COLO668 (cell line): ENCODE results near the gene CELF4.

ENCODE experiments used
- DNase-seq: peaks from one replicate; lab custom pipeline; 2025; ENCODE audit not compliant: unreplicated experiment; lab: John Stamatoyannopoulos, UW

Gene CELF4

GRCh38 chr18:37422596-37422995 lies 143.0 kb downstream of the CELF4 start:
- DNase-seq = no peak

GRCh38 chr18:37422116-37422515 lies 143.5 kb downstream of the CELF4 start:
- no peak for DNase-seq

DNA sequence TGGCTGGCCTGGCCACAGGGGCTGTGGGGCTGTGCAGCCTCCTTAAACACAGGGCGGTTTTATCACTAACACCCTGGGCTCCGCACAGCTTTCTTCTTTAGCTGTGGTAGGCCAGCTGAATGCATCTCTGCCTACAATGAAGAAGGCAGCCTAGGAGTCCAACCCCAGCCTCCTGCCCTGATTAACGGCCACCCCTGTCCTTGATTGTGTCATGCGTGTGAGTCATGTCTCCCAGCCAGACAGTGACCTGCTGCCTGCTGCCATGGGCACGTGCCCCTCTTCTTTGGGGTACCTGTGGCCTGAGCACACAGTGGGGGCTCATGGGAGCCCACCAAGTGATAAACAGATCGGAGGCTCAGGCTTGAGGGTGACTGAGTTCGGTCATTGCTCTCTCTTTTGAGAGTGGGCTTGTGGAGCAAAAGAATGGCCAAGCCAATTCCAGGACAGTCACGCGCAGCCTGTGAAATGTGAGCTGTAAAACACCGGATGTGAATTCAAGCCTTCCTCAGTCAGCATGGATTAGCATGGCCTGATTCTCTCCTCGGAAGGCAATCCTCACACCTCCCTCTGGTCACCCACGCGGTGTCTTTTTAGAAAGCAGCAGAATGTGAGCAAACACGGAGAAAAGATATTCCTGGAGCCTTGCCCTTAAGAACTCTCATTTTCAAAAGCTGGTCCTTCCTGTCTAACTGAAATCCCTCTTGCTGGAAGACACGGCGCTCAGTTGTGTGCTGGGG lies 144.1 kb downstream of the CELF4 start:
- no peak for DNase-seq

DNA sequence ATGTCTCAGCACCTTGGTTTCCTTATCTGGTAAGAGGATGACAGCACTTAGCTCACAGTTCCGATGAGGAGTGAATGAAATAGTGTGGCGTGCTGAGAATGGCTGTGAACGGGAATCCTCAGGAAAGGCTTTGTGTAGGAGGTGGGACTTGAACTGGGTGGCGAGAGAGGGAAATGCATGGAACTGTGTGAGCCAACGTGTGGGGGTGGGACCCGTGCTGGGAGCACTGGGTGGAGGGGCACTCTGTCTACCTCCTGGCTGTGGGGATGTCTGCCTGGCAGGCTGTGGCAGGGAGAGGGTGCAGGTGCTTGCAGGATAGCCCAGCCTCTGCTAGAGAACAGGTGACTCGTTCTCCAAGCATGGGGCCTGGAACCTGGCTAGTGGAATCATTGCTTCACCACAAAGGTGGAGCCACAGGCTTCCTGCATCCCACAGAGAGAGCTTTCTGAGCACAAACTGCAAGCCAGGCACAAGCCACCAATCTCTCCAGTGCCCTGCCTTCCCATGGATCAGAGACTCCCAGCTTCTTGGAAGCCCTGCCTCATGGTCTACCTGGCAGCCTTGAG lies 145.2 kb downstream of the CELF4 start:
- no peak for DNase-seq

DNA sequence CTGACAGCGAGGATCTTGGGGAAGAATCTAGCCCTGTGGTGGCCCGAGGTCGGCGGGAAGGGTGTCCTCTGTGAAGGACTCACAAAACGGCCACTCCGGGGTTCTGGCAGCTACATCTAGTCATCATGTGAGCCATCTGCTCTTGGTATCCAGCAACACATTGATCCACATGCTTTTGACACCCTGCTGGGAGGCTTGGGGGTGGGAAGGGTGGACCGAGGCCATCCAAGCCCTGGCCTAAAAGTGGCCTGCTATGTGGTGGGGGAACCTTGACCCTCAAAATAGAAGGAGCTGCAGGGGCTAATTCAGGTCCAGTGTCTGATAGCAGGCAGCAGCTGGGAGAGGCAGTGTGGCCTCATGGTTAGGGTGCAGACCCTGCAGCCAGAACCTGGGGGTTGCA lies 145.7 kb downstream of the CELF4 start:
- no peak for DNase-seq

- no peak for DNase-seq
Observed at GRCh38 chr18:37419315-37419714, 146.3 kb downstream of the CELF4 start.

DNA sequence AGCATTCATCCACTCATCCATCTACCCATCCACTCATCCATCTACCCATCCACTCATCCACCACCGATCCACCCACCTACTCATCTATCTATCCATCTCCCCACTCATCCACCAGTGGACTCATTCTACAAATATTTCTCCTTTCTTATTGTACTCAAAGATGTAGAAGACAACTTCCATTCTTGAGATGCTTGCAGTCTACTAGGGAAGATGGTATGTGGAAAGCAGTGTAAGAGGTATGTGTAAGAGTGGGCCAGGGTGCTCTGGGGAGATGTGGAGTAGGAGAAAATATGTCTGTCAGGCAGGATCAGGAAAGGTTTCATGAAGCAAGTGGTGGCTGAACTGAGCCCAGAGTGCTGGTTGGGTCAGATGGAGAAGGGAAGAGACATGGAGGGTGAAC lies 150.8 kb downstream of the CELF4 start:
- no peak for DNase-seq

GRCh38 chr18:37412829-37413228 lies 152.8 kb downstream of the CELF4 start:
- no peak for DNase-seq

GRCh38 chr18:37412333-37412732 lies 153.3 kb downstream of the CELF4 start:
- DNase-seq = no peak

DNA sequence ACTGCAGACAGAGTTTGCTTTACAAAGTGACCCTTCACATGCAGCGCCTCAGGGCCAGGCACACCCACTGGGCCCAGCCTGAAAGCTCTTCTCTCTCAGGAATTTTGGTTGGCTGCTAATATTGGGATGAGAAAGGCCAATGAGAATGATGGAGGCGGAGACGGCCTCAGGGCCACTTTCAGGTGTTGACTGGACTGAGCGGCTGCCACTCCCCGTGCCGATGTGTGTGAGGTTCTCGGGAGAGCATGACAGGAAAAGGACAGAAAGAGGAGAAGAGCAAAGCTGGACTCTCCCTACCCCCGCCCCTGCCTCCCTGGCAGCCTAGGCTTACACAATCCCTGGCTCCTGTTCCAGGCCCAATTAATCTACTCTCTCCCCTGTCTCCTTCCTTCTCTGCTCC lies 155.7 kb downstream of the CELF4 start:
- peak; percentile 75 for DNase-seq

GRCh38 chr18:37408676-37409265 lies 156.8 kb downstream of the CELF4 start:
- DNase-seq = no peak

GRCh38 chr18:37407571-37407970 lies 158.0 kb downstream of the CELF4 start:
- DNase-seq = no peak

DNA sequence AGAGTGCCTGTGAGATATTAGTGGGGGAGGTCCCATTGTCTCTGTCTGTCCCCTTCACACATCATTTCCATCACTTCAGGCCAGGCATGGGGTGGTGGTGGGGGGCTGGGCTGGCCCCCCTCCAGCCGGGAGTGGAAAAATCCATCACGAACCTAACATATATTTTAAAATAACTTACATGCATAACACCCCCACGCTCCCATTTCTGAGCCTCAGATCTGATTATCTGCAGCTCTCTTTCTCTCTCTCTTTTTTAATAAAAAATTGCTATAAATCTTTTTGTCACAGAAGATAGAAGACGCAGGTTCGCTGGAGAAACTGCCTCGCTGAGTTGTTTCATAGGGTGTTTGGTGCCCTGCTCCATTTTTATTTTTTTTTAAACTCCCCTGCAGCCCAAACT lies 159.8 kb downstream of the CELF4 start:
- no peak for DNase-seq

GRCh38 chr18:37405229-37405628 lies 160.4 kb downstream of the CELF4 start:
- DNase-seq = no peak

- DNase-seq = no peak
Observed at GRCh38 chr18:37403788-37404187, 161.8 kb downstream of the CELF4 start.

- peak; percentile 85 for DNase-seq
Observed at GRCh38 chr18:37403100-37403781, 162.4 kb downstream of the CELF4 start.

GRCh38 chr18:37402735-37403099 lies 162.9 kb downstream of the CELF4 start:
- DNase-seq = no peak

GRCh38 chr18:37400802-37401201 lies 164.8 kb downstream of the CELF4 start:
- no peak for DNase-seq

- DNase-seq = peak; percentile 13
Observed at GRCh38 chr18:37398248-37398920, 167.2 kb downstream of the CELF4 start.

GRCh38 chr18:37397814-37398213 lies 167.8 kb downstream of the CELF4 start:
- no peak for DNase-seq

DNA sequence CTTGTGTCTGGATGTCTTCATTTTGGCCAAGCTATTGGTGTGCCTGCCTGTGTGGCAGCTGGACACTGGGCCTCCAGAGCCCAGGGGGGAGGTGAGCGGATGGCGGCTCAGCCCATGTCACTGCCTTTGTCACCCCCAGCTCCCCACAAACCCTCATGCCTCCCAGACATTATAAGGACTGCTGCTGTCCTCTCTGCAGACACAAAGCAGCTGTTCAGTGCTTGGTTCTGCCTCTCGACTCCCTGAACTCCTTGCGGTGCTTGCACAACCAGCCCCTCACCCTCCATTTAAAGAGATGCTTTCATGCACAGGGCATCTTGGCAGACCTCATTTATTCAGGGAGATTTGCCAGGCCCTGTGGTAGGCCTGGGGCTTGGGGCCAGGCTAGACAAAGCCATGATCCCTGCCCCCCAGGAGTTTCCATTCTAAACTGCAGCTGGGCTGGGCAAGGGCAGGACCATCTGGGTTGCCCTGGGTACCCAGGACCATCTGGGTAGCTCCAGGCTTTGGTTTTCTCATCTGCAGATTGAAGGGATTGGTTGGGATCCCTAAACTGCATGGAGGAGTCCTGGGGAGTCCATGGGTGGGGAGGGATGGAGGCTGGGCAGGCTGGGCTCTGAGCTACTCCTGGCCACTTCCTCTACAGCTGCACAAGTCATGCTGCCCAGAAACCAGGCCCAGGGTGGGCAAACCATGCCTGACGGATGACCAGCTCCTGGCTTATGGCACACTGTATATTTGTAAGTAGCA lies 168.5 kb downstream of the CELF4 start:
- no peak for DNase-seq
